Fibroblast of peridontal ligament (primary cell): ENCODE results near the gene SPPL2B.

ENCODE experiments used
- DNase-seq: peaks from one replicate; pipeline ENCODE4 v3.0.0-alpha.2; 2010; ENCODE audit errors: extremely low read depth

SPPL2B gene

GRCh38 chr19:2355168-2356035 lies 26.9 kb downstream of the SPPL2B start:
- peak; percentile 23 for DNase-seq

DNA sequence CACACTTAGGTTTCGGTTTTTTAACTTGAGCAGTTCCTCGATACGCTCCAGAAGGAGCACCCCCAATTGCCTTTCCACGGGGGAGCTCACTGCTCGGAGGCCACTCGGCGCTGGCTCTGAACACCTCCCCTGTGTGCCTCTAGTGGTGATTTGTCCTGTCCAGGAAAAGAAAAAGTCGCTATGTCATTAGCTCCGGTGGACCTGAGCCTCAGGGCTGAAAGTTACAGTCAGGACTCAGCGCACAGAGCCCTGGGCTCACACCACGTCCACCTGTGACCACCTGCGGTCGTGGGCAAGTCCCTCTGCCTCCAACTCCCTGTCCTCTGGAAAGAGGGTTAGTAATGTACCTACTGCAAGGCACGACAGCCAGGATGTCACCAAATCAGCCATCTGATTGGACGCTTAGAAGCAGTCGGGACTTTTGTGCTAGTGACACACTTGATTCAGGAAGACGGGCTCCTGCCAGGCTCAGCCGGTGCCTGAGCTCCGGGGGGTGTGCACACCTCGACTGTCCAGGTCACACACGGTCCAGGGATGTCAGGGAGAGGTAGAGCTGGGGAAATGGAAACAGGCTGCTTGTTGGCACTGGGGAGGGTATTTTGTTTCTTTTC lies 27.7 kb downstream of the SPPL2B start:
- DNase-seq, result no peak

- no peak for DNase-seq
Observed at GRCh38 chr19:2357279-2358206, 29.1 kb downstream of the SPPL2B start.

DNA sequence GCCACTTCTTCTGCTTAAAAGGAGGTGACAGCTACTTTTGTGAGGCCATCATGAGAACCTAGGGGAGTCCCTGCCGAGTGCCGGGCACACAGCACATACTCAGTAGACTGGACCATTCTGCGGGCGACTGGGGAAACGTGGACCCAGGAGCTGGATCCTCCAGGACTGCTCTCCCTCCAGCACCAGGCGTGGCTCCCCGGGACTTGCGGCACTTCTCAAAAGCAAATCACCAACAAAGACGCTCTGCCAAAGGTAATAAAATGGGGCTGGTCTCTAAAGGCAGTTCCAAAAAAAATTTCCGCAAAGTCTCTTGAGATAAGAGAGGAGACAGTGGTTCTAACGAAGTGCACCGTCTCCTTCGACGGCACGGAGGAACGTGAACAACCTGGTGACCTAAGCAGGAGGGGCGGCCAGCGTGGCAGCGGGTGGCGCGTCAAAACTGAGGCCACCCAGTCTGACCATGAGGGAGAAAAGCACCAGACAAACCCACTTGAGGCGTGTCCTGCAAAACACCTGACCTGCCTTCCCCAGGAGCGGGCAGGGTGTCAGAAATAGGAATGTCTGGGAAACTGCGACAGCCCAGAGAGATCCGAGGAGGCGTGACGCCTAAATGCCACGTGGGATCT lies 30.2 kb downstream of the SPPL2B start:
- DNase-seq, result no peak

GRCh38 chr19:2359992-2360685 lies 31.7 kb downstream of the SPPL2B start, which contains the start of gene TMPRSS9:
TSS of gene TMPRSS9 (plus strand) at chr19:2360265. CDS start at chr19:2389786, 29,521 bp downstream.
- DNase-seq, result no peak

DNA sequence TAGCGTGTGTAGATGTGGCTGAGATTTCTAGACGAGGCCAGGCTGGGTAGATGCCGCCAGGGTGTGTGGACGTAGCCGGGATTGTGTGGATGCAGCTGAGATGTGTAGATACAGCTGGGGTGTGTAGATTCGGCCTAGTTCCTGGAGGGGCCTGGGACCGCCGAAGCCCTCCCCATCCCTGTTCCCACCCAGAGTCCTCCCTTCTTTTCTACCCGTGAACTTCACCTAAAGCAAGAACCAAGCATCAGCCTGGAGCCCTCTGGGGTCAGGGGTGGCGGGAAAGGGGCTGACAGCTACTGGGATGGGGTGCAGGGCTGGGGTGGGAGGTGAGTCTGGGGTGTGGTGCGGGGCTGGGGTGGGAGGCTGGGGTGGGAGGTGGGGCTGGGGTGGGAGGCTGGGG lies 32.3 kb downstream of the SPPL2B start:
- DNase-seq, result no peak

- no peak for DNase-seq
Observed at GRCh38 chr19:2361246-2362045, 33.0 kb downstream of the SPPL2B start.

- DNase-seq, result no peak
Observed at GRCh38 chr19:2362046-2362969, 33.8 kb downstream of the SPPL2B start.

DNA sequence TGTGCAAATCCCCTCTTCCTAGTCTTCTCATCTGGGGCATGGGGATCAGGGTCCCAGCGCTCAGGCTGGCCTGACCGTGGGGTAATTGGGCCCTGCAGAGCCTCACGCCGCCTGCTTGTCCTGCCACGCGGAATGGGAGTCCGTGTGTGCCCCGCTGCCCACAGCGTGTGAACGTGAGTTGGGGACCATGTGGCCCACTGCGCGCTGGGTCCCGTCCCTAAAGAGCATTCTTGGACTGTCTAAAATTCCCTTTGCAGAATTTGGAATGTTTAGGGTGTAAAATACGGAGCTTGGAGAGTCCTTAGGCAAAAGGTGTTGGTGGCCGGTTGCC lies 34.5 kb downstream of the SPPL2B start:
- no peak for DNase-seq

GRCh38 chr19:2363419-2363818 lies 34.9 kb downstream of the SPPL2B start:
- DNase-seq, result no peak

DNA sequence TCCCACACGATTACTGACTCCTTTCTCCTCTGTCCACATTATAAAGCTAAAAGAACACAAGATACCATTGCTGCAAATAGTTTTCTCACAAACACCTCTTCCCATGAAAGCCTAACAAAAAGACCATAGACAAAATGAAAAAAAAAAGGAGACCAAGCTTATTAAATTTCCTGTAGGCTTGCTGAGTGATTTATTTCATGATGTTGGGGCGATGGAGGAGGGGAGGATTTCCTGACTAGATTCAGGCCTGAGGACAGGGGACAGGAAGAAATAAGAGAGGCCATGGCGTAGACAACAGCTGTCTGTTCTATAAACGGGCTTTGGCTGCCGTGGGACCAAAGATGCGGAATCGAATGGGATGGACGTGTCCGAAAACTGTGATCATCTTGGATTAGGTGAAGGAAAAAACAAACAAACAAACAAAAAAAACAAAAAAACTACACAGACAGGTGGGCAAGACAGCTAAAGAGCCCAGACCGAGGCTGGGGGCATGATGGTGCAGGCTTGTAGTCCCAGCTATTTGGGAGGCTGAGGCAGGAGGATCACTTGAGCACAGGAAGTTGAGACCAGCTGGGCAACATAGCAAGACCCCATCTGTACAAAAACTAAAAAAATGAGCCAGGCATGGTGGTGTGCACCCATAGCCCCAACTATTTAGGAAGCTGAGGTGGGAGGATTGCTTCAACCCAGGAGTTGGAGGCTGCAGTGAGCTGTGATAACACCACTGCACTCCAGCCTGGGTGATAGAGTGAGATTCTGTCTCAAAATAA lies 36.9 kb downstream of the SPPL2B start:
- DNase-seq, result no peak

- DNase-seq, result no peak
Observed at GRCh38 chr19:2371656-2372055, 43.2 kb downstream of the SPPL2B start.

GRCh38 chr19:2372076-2372612 lies 43.7 kb downstream of the SPPL2B start:
- DNase-seq, result no peak

DNA sequence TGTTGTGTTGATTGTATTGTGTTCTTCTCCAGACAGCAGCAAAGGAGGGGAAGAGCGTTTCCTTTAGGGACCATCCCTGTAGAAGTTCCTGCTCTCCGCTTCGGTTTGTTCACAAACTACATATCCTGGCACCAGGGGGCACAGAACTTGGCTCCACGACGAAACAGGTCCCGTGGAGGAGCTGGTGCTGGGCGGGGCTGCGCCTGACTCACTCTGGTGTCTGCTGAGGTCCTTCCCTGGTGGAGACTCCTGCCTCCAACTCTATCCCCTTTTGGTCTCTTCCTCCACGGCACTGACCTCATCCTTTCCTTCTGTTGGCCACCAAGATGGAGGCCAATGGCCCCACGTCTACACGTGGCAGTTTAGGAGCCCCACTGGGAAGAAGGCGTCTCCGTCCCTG lies 46.3 kb downstream of the SPPL2B start:
- DNase-seq, result no peak

GRCh38 chr19:2375353-2376121 lies 47.1 kb downstream of the SPPL2B start:
- no peak for DNase-seq

GRCh38 chr19:2376784-2377519 lies 48.5 kb downstream of the SPPL2B start:
- no peak for DNase-seq

- no peak for DNase-seq
Observed at GRCh38 chr19:2380567-2380966, 52.1 kb downstream of the SPPL2B start.
